Prostate gland (tissue), 2 donors: ENCODE data around the gene CRISPLD2. TPM values are rescaled to one million over a fixed set of nuclear protein-coding genes. Genes with fewer than 3 reads are reported as not detected.

Experiments
- DNase-seq: peaks from one replicate; pipeline ENCODE4 v3.0.0-alpha.2; 2019; ENCODE audit warnings: low spot score
- H3K27ac ChIP-seq, 2 donors: fragments of 200-600 bp; sonication (generic); 2 replicates each; pipeline ENCODE4 v1.5.1; 2017 to 2019
- H3K27me3 ChIP-seq: fragments of 200-600 bp; sonication (generic); replicated peaks from 2 replicates; pipeline ENCODE4 v1.5.1; 2019; ENCODE audit not compliant: insufficient read depth
- H3K36me3 ChIP-seq, 2 donors: fragments of 200-600 bp; sonication (generic); 1 replicate in 1 of 2; 2 replicates in 1 of 2; pipeline versions ENCODE4 v1.5.1 to v1.8.1; 2017 to 2019
- H3K4me1 ChIP-seq: fragments of 200-600 bp; sonication (generic); replicated peaks from 2 replicates; pipeline ENCODE4 v1.5.1; 2019
- H3K4me3 ChIP-seq, 2 donors: fragments of 200-600 bp; sonication (generic); 2 replicates each; pipeline ENCODE4 v1.5.1; 2017 to 2019
- H3K9me3 ChIP-seq: fragments of 200-600 bp; sonication (generic); 2 replicates; pipeline ENCODE4 v1.5.1; 2017
- CTCF ChIP-seq, 4 experiments: fragments of 200-600 bp in 2 of 4; fragments of 450-650 bp in 2 of 4; sonication (generic) in 2 of 4; IDR thresholded peaks; 1 replicate in 3 of 4; 2 replicates in 1 of 4; pipeline ENCODE4 v1.5.1; 2016 to 2019; ENCODE audit warnings: antibody characterized with exemption in 4 of 4, mild to moderate bottlenecking in 2 of 4, moderate library complexity in 2 of 4
- POLR2A ChIP-seq: fragments of 450-650 bp; IDR thresholded peaks from one replicate; pipeline ENCODE4 v1.6.1; 2016; ENCODE audit warnings: antibody characterized with exemption, mild to moderate bottlenecking
- POLR2AphosphoS5 ChIP-seq: sonication (generic); formaldehyde crosslinking; IDR thresholded peaks from one replicate; pipeline ENCODE4 v1.6.1; 2017; ENCODE audit warnings: antibody characterized with exemption
- WGBS: methylation state at CpG from one replicate; pipeline ENCODE4 v1.1.5; 2018; 5-methylcytosine and 5-hydroxymethylcytosine counted together
- intact Hi-C: fragments of 100-400 bp; cut with DNase I; formaldehyde crosslinking; loops from one replicate; pipeline ENCODE4 v1.14.2; 2022
- total RNA-seq, 2 donors: library from RNA; depleted of rRNA; stranded (reverse); fragments of >200 nt; gene quantifications; one replicate each; pipeline ENCODE4 v1.1.0, GENCODE V29; 2016

The CRISPLD2 gene
- total RNA-seq, 2 donors from 2014 or later: 186 to 226 TPM

- Histone ChIP-seq H3K27ac (peak overlapping the region; percentile 85), H3K27me3 (no peaks in the 10 kb centered on the region), H3K9me3 (no peaks in the 10 kb centered on the region), H3K4me1 (peaks cover 23% of the 10 kb centered on the region), H3K36me3 (no peaks in the 10 kb centered on the region), H3K4me3 (no peak overlapping the region)
- intact Hi-C loops: no loop called here
- no peak for TF ChIP-seq CTCF (IDR thresholded peaks at IDR 0.05)
- peak; percentile 82 for TF ChIP-seq POLR2AphosphoS5
- 66% methylated on average over 20 of the region's 20 CpGs for WGBS
- DNase-seq: peak; percentile 38
Measured at GRCh38 chr16:84832488-84833143, 12.8 kb downstream of the CRISPLD2 start.

DNA sequence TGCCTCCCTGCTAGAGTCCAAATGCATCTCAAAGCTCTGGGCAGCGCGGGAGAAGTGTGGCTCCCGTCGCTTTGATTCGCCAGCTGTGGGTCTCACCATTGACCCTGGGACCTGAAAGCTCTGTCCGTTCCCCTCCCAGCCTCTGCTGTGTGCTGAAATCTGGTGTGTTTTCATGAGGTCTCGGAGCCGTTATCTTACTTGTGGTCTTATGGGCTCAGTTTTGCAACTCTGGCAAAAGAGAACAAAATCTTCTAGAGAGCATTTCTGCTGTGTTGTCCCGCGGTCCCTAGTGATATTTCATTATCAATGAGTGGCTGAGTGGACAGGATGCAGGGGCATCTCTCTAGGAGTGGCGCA, 13.3 kb downstream of the CRISPLD2 start:
- peak overlapping the region; percentile 85 for H3K27ac ChIP-seq
- no peaks in the 10 kb centered on the region for H3K36me3 ChIP-seq
- H3K27me3 ChIP-seq: no peaks in the 10 kb centered on the region
- whole genome bisulfite sequencing: 59% methylated on average over 11 of the region's 11 CpGs
- intact Hi-C loops: no loop called here
- no peak for DNase-seq
- peaks cover 26% of the 10 kb centered on the region for H3K4me1 ChIP-seq
- H3K4me3 ChIP-seq: no peak overlapping the region
- H3K9me3 ChIP-seq: no peaks in the 10 kb centered on the region
- TF ChIP-seq POLR2A: no peak
- no peak for TF ChIP-seq POLR2AphosphoS5
- TF ChIP-seq CTCF (IDR thresholded peaks at IDR 0.05): no peak

GRCh38 chr16:84833542-84834402, 14.0 kb downstream of the CRISPLD2 start:
- Histone ChIP-seq H3K27me3 (no peaks in the 10 kb centered on the region), H3K4me1 (peaks cover 32% of the 10 kb centered on the region), H3K36me3 (no peaks in the 10 kb centered on the region), H3K27ac (peak overlapping the region; percentile 85), H3K9me3 (no peaks in the 10 kb centered on the region), H3K4me3 (no peak overlapping the region)
- 76% methylated on average over 31 of the region's 34 CpGs for whole genome bisulfite sequencing
- intact Hi-C loops: no loop called here
- TF ChIP-seq POLR2AphosphoS5 (no peak), POLR2A (no peak), CTCF (IDR thresholded peaks at IDR 0.05) (no peak)
- no peak for DNase-seq

- H3K9me3 ChIP-seq: no peaks in the 10 kb centered on the region
- no peak for DNase-seq
- TF ChIP-seq POLR2AphosphoS5 (no peak), POLR2A (no peak), CTCF (IDR thresholded peaks at IDR 0.05) (no peak)
- H3K36me3 ChIP-seq: no peaks in the 10 kb centered on the region
- no peaks in the 10 kb centered on the region for H3K27me3 ChIP-seq
- H3K4me1 ChIP-seq: peaks cover 32% of the 10 kb centered on the region
- intact Hi-C loops: no loop called here
- peak overlapping the region; percentile 85 for H3K27ac ChIP-seq
- 23% methylated on average over 6 of the region's 6 CpGs for WGBS
- no peak overlapping the region for H3K4me3 ChIP-seq
Measured at GRCh38 chr16:84834403-84834772, 14.6 kb downstream of the CRISPLD2 start.

GRCh38 chr16:84836234-84836647, 16.5 kb downstream of the CRISPLD2 start:
- peaks cover 32% of the 10 kb centered on the region for H3K4me1 ChIP-seq
- no peaks in the 10 kb centered on the region for H3K9me3 ChIP-seq
- peak overlapping the region; percentile 85 for H3K27ac ChIP-seq
- no peak overlapping the region for H3K4me3 ChIP-seq
- no peaks in the 10 kb centered on the region for H3K27me3 ChIP-seq
- peak; percentile 61 for DNase-seq
- TF ChIP-seq POLR2A (no peak), POLR2AphosphoS5 (peak; percentile 74), CTCF (IDR thresholded peaks at IDR 0.05) (no peak)
- 10% methylated on average over 16 of the region's 16 CpGs for WGBS
- no peaks in the 10 kb centered on the region for H3K36me3 ChIP-seq
- intact Hi-C loops: no loop called here
